Body of pancreas (tissue), 4 donors: ENCODE measurements around the gene CROCC2.

Experiments used
- POLR2A ChIP-seq, 3 donors: fragments of 450-650 bp; IDR thresholded peaks; one replicate each; pipeline ENCODE4 v1.6.1; 2016; ENCODE audit warnings: antibody characterized with exemption in 3 of 3, mild to moderate bottlenecking in 2 of 3
- TF ChIP-seq, protein P1 (sequence below), 7 experiments: fragments of 450-650 bp in 4 of 7; fragments of 200-600 bp in 3 of 7; sonication (generic) in 3 of 7; IDR thresholded peaks; one replicate each; pipeline ENCODE4 v1.5.1; 2016 to 2019; ENCODE audit warnings: antibody characterized with exemption in 7 of 7

DNA sequence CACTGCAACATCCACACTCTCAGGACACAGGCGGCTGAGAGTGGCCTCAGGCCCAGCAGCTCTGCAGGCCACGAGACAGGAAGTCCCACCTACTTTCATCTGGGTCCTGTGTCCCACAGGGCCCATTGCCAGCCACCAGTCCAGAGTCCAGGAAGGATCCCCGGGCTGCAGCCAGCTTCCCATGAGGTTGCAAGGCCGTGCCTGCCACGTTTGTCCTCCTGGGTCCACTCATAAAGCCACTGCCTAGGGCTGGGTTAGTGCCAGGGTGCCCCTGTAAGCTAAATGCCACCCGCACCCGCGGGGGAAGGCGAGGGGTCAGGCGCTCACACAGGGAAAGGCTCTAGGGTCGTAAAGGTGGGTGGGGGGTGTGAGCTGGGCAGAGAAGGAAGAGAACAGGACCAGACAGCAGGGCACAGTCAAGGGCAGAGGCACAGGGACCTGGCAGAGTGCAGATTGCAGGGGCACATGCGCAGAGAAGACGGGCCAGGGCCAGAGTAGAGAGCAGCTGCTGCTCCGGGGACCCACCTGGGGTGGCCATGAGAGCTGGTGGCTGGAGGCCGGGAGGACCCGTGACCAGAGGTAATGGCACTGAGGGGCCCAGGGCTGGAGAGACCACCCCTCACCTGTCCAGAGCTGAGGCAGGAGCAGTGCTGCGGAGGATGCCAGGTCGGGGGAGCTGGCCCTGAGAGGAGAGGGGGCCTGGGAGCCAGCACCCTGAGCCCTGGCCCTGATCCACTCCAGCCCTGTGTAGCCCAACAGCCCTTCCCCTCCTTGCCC lies 29.5 kb upstream of the CROCC2 start:
- TF ChIP-seq, protein P1, sequence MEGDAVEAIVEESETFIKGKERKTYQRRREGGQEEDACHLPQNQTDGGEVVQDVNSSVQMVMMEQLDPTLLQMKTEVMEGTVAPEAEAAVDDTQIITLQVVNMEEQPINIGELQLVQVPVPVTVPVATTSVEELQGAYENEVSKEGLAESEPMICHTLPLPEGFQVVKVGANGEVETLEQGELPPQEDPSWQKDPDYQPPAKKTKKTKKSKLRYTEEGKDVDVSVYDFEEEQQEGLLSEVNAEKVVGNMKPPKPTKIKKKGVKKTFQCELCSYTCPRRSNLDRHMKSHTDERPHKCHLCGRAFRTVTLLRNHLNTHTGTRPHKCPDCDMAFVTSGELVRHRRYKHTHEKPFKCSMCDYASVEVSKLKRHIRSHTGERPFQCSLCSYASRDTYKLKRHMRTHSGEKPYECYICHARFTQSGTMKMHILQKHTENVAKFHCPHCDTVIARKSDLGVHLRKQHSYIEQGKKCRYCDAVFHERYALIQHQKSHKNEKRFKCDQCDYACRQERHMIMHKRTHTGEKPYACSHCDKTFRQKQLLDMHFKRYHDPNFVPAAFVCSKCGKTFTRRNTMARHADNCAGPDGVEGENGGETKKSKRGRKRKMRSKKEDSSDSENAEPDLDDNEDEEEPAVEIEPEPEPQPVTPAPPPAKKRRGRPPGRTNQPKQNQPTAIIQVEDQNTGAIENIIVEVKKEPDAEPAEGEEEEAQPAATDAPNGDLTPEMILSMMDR (IDR thresholded peaks at IDR 0.05) = no peak
- TF ChIP-seq POLR2A (IDR thresholded peaks at IDR 0.05) = no peak
